G401.6 (cell line): ENCODE data around the gene SNHG17.
"Not testable (repeated sequence)": the region's sequence is repeated elsewhere in the genome, so short reads cannot be mapped to it uniquely, and the experiment has no call there.

Experiments
- FAIRE-seq: peaks from 2 replicates; lab custom pipeline; 2012; peaks lifted over from hg19 to GRCh38; lab: Jason Lieb, UNC

The SNHG17 gene

DNA sequence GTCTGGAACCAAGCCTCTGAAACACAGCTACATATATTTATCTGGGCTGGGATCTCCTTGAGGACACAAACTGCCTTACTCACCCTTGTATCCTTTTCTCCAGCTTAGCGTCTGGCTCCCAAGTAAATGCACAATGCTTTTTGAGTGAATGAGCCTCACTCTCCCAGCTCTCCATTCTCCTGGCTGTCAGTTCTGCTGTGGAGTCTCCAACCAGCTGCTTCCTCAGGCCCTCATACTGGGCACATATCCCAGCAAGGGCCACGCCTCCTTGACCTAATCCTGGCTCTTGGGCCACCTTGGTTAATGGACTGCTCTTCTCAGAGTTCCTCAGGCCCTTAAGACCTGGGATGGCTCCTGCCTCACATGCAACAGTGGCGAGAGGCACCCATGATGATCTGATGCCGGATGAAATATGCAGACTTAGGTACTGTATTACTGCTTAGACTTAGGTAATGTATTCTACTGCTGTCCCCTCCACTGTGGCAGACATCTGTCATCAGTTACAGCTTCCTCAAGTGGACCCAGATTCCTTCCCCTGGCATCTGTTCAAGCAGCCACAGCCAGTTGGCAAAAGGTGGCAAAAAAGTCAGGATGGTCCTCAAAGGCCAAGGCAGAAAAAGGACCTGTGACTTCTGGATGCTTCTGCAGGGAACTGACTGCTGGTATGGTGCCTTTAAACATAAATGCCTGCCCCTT lies 16.5 kb downstream of the SNHG17 start:
- peak; percentile 46 for FAIRE-seq

DNA sequence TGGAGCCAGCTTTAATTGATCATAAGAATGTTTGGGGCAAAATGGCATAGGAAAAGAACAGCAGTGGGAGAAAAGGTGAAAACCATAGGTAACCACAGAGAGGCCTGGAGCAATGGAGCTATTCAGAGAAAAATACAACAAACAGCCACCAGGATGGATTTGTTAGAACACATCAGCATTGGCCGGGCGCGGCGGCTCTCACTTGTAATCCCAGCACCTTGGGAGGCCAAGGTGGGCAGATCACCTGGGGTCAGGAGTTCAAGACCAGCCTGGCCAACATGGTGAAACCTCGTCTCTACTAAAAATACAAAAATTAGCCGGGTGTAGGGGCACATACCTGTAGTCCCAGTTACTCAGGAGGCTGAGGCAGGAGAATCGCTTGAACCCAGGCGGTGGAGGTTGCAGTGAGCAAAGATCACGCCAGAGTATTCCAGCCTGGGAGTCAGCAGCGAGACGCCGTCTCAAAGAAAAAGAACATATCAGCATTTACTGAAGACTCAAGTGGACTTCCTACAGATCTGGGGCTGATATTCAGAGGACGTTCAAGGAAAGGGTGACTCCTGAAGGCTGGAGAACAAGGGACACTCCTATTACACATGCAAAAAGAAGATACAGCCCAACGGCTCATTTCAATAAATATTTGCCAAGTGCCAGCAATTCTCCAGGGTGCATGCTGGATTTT lies 20.2 kb downstream of the SNHG17 start:
- no peak for FAIRE-seq

DNA sequence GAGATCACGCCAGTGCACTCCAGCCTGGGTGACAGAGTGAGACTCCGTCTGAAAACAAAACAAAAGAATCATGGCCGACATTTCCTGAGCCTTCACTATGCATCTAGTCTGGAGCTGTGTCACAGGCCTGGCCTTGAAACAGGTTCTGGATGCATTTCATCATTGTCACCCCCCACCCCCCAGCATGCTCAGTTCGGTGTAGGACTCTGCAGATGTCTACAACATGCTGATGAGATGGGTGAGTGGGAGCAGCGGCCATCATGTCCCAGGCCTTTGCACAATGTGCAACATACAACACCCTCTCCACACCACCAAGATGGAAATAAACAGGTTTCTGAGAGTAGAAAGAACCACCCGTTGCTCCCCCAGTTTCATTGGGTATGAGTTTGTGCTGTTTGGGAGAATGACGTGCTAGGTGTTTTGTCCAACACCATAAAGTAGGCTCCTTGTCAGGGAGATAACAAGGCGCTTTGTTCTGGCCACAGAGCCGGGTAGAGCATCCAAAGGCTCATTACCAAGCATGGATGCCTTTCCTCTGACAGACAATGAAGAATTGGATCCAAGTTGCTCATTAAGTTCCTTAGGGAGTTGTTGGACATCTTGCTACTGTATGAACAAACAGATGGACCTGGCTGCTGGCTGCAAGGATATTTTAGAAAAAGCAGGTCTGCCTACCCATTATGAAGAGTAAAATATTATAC lies 22.1 kb downstream of the SNHG17 start:
- no peak for FAIRE-seq

DNA sequence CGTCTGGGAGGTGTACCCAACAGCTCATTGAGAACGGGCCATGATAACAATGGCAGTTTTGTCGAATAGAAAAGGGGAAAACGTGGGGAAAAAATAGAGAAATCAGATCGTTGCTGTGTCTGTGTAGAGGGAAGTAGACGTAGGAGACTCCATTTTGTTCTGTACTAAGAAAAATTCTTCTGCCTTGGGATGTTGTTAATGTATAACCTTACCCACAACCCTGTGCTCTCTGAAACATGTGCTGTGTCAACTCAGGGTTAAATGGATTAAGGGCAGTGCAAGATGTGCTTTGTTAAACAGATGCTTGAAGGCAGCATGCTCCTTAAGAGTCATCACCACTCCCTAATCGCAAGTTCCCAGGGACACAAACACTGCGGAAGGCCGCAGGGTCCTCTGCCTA lies 27.3 kb downstream of the SNHG17 start:
- FAIRE-seq = not testable (repeated sequence)

DNA sequence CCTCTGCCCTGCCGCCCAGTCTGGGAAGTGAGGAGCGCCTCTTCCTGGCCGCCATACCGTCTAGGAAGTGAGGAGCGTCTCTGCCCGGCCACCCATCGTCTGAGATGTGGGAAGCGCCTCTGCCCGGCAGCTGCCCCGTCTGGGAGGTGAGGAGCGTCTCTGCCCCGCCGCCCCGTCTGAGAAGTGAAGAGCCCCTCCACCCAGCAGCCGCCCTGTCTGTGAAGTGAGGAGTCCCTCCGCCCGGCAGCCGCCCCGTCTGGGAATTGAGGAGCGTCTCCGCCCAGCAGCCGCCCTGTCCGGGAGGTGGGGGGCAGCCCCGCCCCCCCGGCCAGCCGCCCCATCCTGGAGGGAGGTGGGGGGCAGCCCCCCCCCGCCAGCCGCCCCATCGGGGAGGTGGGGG lies 27.8 kb downstream of the SNHG17 start:
- FAIRE-seq = no peak

DNA sequence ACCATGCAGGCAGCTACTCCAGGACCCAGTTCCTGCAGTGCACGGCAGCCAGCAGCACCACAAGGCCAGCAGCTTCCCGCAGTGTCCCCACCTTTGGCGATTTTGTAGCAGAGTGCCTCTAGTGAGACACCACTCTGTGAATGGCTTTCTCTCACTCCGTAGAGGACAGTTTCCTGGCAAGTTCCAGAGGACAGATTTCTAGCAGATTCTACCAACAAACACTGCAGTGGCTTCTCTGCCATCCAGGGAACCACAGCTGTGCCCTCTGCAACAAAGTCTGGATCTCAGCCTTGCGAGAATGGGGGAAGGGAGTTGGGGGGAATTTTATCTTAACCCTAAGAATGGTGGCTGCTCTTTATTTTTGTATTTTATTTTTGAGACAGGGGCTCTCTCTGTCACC lies 28.7 kb downstream of the SNHG17 start:
- no peak for FAIRE-seq

DNA sequence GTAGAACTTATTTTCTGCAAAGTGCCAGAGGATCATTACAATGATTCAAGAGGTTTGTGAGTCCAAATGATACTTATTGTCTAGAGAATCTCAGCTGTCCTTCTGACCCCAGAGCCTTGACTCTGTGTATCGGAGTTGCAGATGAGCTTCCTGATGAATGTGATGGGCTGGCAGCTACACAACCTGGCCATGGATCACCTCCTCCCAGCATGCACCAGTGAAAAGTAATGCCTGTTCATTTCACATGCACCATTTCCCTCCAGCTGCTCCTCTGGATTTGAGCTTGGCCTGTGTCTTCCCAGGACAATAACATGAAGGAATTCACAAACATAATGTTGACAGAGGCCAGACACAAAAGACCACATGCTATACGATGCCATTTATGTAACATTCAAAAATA lies 30.0 kb downstream of the SNHG17 start:
- FAIRE-seq = no peak

DNA sequence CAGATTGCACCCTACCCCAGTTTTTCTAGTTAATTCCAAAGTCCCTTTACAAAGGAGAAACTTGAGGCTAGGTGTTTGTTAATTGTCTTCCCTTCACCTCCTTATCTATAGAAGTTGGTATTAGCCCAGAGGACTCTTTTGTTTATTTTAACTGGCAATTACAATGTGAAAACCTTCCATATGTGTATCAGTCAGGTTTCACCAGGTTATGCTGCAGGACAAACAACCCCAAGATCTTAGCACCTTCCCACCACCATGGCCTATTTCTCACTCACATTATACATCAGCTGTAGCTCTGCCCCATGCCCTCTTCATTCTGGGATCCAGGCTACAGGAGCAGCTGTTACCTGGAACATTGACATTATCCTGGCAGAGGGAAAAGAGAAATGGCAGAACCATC lies 31.1 kb downstream of the SNHG17 start:
- no peak for FAIRE-seq

DNA sequence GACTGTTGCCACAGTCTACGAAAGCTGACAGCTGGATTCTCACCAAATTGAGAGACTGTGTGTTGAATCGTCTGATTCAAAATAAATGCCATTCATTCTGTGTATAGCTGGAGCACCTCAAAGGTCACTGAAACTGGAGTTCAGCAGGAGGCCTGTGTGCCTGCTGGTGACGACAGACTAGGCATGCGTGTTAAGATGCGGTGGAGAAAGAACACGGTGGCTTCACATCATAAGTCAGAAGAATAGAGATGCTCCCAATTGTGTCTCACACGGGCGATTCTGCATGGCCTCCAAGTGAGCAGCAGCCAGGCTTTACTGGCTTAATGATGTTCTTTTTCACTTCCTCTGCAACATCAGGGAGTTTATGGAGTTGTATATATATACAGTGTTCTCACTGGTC lies 32.3 kb downstream of the SNHG17 start:
- FAIRE-seq = no peak

DNA sequence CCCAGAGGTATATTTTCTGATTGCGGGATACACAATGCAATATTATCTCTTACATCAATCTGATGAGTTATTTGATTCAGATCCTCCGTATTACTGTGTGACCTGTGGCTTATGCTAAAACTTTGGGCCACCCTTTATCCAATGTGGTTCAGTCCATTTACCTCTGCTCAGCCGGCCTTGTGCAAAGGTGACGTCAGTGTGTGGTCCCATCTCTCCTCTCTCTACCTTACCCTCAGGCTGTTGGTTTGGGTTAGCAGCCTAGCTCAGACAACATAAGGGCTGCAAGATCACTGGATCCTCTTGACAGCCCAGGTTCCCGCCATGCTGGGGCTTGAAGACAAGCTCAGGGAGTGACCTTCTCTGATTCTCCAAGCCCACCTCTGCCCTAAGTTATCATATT lies 33.0 kb downstream of the SNHG17 start:
- no peak for FAIRE-seq

DNA sequence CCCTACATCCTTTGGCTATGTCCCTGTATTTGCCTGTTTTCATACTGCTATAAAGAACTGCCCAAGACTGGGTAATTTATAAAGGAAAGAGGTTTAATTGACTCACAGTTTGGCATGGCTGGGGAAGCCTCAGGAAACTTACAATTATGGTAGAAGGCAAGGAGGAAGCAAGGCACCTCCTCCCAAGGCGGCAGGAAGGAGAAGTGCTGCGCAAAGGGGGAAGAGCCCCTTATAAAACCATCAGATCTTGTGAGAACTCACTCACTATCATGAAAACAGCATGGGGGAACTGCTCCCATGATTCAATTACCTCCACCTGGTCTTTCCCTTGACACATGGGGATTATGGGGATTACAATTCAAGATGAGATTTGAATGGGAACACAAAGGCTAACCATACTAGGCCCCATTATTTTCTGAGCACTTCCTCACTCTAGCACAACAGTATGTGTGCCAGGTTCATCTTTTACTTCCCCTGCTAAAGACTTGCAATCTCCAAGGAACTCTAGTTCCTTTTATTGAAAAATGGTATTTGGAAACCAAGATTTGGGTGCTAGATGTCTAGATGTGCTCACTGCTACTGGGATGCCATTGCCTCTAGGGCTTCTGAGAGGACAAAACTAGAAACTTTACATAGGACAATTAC lies 39.3 kb downstream of the SNHG17 start:
- not testable (repeated sequence) for FAIRE-seq

DNA sequence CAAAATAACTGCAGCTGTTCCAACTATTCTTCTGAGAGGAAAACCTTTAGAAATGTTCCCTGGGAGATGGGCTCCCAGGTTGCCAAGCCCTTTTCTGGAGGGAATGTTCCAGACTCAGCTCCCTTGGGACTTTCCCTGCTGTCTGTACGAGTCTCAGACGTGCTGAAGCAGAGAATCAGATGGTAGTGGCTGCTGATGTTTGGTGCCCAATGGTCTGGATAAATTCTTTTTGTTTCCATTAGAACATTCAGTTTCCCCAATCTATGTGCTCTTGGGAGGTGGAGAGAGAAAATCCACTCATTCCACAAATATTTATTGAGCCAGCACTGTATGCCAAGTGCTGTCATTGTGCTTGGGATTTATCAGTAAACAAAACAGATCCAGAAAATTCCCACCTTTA lies 40.0 kb downstream of the SNHG17 start:
- FAIRE-seq = no peak

DNA sequence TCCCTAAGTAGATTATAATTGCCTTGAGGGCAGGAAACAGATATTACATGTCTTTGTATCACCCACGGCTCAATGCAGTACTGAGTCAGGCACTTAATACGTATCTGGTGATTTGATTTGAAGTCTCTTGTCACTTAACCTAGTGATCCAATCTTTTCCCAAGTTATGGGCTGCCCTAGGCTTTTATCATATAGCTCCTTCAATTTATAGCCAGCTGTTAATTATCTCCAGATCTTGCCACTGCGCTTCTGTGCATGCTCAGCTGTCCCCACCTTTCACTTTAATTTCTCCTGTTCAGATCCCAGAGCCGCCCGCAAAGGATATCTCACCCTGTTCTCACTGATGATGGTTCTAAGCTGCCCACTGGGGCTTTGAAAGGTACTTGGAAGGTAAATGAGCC lies 41.9 kb downstream of the SNHG17 start:
- FAIRE-seq = no peak

DNA sequence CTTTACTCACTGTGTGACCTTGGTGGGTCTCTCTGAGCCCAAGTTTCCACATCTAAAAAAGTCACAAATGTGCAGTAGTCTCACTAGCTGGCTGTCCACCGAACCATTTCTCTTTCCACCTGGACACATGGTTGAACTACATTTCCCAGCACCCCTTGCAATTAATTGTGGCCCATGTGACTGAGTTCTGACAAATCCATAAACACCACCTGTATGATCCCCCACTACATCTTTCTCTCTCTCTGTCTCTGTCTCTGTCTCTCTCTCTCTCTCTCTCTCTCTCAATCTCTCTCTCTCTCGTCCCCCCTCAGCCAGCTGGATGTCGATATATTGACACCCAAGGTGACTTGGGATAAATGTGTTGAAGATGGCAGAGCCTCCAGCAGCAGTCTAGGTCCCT lies 42.8 kb downstream of the SNHG17 start:
- no peak for FAIRE-seq

DNA sequence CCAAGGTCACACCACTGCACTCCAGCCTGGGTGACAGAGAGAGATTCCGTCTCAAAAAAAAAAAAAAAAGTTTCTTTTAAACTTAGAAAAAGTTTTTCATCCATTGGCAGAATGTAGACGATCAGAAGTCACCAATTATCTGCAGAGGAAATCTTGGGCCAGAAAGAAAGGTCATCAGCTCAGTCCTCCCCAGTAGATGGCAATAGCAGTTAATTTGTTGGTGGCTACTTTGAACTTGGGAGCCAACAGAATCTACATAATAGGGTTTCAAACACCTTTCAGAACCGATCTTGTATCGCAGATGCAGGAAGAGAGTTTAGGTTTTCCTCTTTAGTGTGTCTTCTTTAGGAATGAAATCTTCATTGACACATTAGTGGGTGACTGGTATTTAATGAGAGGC lies 47.2 kb downstream of the SNHG17 start:
- FAIRE-seq = no peak

DNA sequence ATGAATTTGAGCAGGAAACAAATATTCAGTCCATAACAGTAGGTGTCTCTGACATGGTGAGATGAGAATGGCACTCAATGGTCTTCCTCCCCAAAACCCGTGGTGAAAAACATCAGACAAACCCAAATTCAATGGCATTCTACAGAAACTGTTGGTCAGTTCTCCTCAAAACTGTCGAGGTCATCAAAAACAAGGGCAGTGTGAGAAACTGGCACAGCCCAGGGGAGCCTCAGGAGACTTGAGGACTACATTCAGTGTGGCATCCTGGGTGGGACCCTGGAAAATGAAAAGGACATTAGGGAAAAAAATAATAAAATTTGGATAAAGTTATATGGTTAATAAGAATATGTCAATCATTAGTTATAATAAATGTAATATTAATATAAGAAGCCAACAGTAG lies 48.3 kb downstream of the SNHG17 start:
- no peak for FAIRE-seq

DNA sequence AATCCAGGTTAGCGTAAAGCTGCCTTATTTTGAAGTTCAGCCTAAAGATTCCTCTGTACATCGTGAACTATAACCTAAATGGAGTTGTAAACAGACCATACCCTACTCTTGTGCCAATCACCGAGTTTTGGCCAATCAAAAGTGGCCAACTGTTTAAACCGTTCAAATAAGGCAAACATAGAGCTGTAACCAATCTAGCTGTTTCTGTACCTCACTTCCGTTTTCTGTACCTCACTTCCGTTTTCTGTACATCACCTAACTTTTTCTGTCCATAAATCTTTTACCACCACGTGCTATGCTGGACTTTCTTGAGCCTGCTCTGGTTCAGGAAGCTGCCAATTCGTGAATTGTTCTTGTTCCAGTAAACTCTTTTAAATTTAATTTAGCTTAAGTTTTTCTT lies 49.1 kb downstream of the SNHG17 start:
- FAIRE-seq = no peak

DNA sequence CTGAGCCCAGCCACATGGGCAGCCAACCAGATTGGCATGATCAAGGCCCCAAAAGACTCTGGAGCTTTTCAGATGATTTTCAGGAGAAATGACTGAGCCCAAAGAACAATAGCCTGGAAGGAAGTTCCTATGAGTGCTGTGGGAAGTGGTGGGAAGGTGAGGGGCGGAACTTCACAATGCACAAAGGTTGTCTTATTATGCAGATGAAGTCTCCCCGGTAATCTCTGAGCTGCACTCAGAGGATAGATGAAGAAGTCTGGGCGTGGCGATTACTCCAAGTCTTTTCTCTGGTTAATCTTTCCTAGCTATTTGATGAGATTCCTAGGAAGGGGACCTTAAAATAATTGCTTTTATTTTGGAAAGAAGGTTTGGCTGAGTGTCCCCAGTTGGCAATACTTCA lies 52.0 kb downstream of the SNHG17 start:
- FAIRE-seq = no peak

DNA sequence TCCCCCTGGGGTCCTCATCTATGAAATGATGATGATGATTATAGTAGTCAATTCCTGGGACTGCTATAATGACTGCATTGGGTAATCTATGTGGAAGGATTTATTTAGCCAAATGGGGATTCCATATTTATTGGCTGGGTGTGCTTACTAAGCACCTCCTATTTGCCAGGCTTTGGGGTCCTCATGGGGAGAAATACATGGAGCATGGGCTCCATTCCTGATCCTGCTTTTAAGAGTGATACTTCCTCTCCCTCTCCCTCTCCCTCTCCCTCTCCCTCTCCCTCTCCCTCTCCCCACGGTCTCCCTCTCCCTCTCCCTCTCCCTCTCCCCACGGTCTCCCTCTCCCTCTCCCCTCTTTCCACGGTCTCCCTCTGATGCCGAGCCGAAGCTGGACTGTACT lies 57.3 kb downstream of the SNHG17 start:
- not testable (repeated sequence) for FAIRE-seq

DNA sequence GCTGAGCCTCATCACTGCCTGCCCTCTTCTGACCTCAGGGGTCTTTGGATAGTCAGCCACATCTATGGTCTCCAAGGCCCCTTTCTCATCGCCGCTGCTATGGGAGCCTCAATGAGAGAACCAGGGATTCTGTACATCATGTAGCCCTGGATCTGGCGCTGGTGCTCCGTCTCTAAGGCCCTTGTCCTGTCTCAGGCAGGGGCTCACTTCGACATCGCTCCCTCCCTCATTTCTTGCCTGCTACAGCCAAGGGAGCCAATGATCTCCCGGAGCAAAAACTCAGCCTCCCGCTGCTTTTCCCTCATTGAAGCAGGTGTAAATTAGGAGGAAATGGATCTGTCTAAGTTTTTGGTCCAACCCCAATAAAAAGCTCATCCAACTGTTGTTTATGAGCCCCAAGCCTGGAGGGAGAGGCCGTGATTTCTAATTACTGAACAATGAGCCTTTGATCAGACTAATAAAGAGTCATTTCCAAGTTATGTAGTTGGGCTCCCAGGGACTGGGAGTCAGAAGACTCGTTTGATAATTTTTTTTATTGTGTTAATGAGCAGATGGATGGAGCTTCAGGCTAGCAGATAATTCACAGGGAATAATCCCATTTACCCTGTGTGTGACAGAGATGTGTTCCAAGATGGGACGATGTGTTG lies 58.0 kb downstream of the SNHG17 start:
- FAIRE-seq = no peak

DNA sequence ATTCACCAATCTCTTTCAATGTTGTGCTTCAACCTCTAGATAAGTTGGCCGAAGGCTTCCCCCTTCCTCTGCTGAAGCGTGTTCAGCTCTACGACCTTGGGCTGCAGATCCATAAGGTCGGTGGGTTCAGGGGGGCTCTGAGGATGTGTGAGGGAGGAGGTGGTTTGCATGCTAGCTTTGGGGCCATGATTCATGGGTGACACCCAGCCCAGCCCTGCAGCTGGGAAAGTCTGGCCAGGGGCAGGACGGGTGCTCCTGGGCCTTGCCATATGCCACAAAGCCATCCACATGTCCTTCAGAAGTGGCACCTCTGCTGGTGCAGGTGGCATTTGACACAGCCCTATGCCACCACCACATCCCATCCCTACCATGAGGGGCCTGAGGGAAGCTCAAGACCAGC lies 61.2 kb downstream of the SNHG17 start:
- FAIRE-seq = no peak

DNA sequence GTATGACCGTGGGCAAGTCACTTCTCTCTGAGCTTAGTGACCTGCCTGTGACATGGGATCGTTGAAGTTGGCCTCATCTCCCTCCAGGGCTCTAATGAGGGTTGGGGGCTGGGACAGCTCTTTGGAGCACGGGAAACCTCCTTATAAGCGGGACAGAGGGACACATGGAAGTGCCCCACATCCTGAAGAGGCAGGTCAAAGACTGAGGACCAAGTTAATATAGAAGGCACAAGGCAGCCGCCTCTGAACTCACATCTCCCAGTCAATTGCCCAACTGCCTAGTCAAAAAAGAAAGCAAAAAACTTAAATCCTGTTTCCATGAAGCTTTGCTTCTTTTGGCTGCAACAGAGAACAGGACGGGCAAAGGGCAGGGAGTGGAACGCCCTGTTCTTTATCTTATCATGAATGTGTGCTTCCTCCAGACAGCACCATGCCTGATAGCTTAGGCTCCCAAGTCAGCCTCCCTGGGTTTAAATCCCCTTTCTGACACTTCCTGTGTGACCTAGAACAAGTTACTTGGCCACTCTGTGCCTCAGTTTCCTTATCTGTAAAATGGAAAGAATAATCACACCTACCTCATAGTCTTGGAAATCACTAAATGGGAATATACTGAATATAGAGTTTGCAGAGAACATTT lies 61.8 kb downstream of the SNHG17 start:
- FAIRE-seq = no peak
